HepG2 (cell line): ENCODE measurements around the gene CCL23. TPM values are rescaled to one million over a fixed set of nuclear protein-coding genes. Genes with fewer than 3 reads are reported as not detected.

ENCODE experiments used
- ATAC-seq: fragments of 200-7000 bp; cut with Tn5 transposase; 3 replicates; pipeline ENCODE4 v1.9.1; 2020; ENCODE audit warnings: mild to moderate bottlenecking, moderate library complexity
- BruUV-seq: library from RNA; stranded (reverse); fragments of 400-500 nt; replicated peaks from 2 replicates; lab custom pipeline; 2021; lab: Mats Ljungman, UMichigan
- CTCF ChIA-PET: fragments of 300-600 bp; formaldehyde crosslinking; extraction: SDS; loops from one replicate; lab custom pipeline; 2021; ENCODE audit warnings: low total read pairs, inconsistent platforms, low intra/inter-chr PET ratio; lab: Yijun Ruan, JAX
- POLR2A ChIA-PET: fragments of 350-600 bp; sonication (Branson Sonifier 250); formaldehyde crosslinking; loops from one replicate; lab custom pipeline; 2020; ENCODE audit warnings: antibody characterized with exemption, inconsistent platforms; lab: Yijun Ruan, JAX
- DNase-seq: peaks from one replicate; pipeline ENCODE4 v3.0.0-alpha.2; 2015; ENCODE audit warnings: low spot score
- FAIRE-seq: peaks from 3 replicates; lab custom pipeline; 2011; peaks lifted over from hg19 to GRCh38; lab: Jason Lieb, UNC
- H2AFZ ChIP-seq: one replicate; pipeline ENCODE4 v1.6.1; 2011; ENCODE audit warnings: low read length, inconsistent platforms
- H3K27ac ChIP-seq: fragments of 300-600 bp; 3 replicates; pipeline ENCODE4 v1.8.0; 2011; ENCODE audit warnings: mixed run types, mild to moderate bottlenecking, mixed read lengths, low read length, inconsistent platforms; ENCODE audit not compliant: insufficient read depth; ENCODE audit errors: extremely low read length
- H3K27me3 ChIP-seq, 2 experiments: fragments of 200-600 bp in 1 of 2; 2 replicates in 1 of 2; 3 replicates in 1 of 2; pipeline versions ENCODE4 v1.6.0 to v1.8.0; 2011; ENCODE audit warnings: low read length in 2 of 2, mild to moderate bottlenecking in 2 of 2, moderate library complexity in 2 of 2, inconsistent platforms in 1 of 2; ENCODE audit not compliant: insufficient read depth in 2 of 2, control insufficient read depth in 1 of 2
- H3K36me3 ChIP-seq, 2 experiments: fragments of 200-600 bp in 1 of 2; replicated peaks in 1 of 2; 2 replicates in 1 of 2; 3 replicates in 1 of 2; pipeline versions ENCODE4 v1.5.1 to v1.8.0; 2011; ENCODE audit warnings: low read length in 2 of 2, inconsistent platforms in 1 of 2; ENCODE audit not compliant: insufficient read depth in 2 of 2, control insufficient read depth in 1 of 2
- H3K4me1 ChIP-seq: 2 replicates; pipeline ENCODE4 v1.5.1; 2012; ENCODE audit warnings: low read length, inconsistent platforms; ENCODE audit not compliant: insufficient read depth
- H3K4me2 ChIP-seq: 2 replicates; pipeline ENCODE4 v1.6.0; 2011; ENCODE audit warnings: low read depth, low read length, inconsistent platforms
- H3K4me3 ChIP-seq, 3 experiments: fragments of 200-600 bp in 1 of 3; sonication (generic), shearing (Covaris generic) in 1 of 3; replicated peaks in 1 of 3; 2 replicates each; pipeline ENCODE4 v1.5.1; 2011 to 2016; ENCODE audit warnings: low read length in 3 of 3, inconsistent platforms in 2 of 3, low read depth in 2 of 3, mild to moderate bottlenecking in 2 of 3, control low read depth in 1 of 3, mixed read lengths in 1 of 3; ENCODE audit not compliant: insufficient read depth in 1 of 3
- H3K79me2 ChIP-seq: one replicate; pipeline ENCODE4 v1.6.1; 2011; ENCODE audit warnings: low read length, inconsistent platforms; ENCODE audit not compliant: insufficient read depth
- H3K9ac ChIP-seq: 2 replicates; pipeline ENCODE4 v1.6.0; 2011; ENCODE audit warnings: mild to moderate bottlenecking, low read depth, low read length, inconsistent platforms; ENCODE audit not compliant: insufficient read depth
- H3K9me3 ChIP-seq: 2 replicates; pipeline ENCODE4 v1.5.1; 2012; ENCODE audit warnings: mild to moderate bottlenecking, low read length
- H4K20me1 ChIP-seq: 2 replicates; pipeline ENCODE4 v1.6.0; 2011; ENCODE audit warnings: inconsistent platforms, mild to moderate bottlenecking, low read length, moderate library complexity; ENCODE audit not compliant: insufficient read depth
- ATF7 ChIP-seq, 2 experiments: fragments of 450-650 bp in 1 of 2; sonication (generic) in 1 of 2; formaldehyde crosslinking in 1 of 2; IDR thresholded peaks; 2 replicates each; pipeline versions ENCODE4 v1.4.0 to v1.6.1; 2016 to 2020; ENCODE audit warnings: antibody characterized with exemption in 1 of 2, mild to moderate bottlenecking in 1 of 2, missing genetic modification reagents in 1 of 2
- DNMT1 ChIP-seq: sonication (generic); formaldehyde crosslinking; IDR thresholded peaks from 2 replicates; pipeline ENCODE4 v1.5.1; 2020; ENCODE audit warnings: mild to moderate bottlenecking, missing genetic modification reagents
- GFI1 ChIP-seq: sonication (generic); formaldehyde crosslinking; IDR thresholded peaks from 2 replicates; pipeline ENCODE4 v1.5.0; 2020; ENCODE audit warnings: missing genetic modification reagents, mild to moderate bottlenecking, borderline replicate concordance
- GTF2F1 ChIP-seq: fragments of 150-350 bp; IDR thresholded peaks from 2 replicates; pipeline ENCODE4 v1.6.1; 2014; ENCODE audit warnings: low read length
- SNAPC2 ChIP-seq: sonication (generic); formaldehyde crosslinking; IDR thresholded peaks from 2 replicates; pipeline ENCODE4 v1.8.1; 2022; ENCODE audit warnings: mild to moderate bottlenecking, missing genetic modification reagents
- ZBTB42 ChIP-seq: sonication (generic); formaldehyde crosslinking; IDR thresholded peaks from 2 replicates; pipeline ENCODE4 v1.5.0; 2020; ENCODE audit warnings: mild to moderate bottlenecking, missing genetic modification reagents
- ZNF562 ChIP-seq: sonication (generic); formaldehyde crosslinking; IDR thresholded peaks from 2 replicates; pipeline ENCODE4 v1.8.0; 2022; ENCODE audit warnings: missing genetic modification reagents, borderline replicate concordance
- WGBS: methylation state at CpG from one replicate; pipeline ENCODE4 v1.1.6; 2017; ENCODE audit warnings: low lambda C conversion rate; 5-methylcytosine and 5-hydroxymethylcytosine counted together
- in situ Hi-C: cut with HindIII; loops from 2 replicates; pipeline ENCODE4 v1.10.0; 2017; ENCODE audit warnings: low pct_unique_long_range_greater_than_20kb; ENCODE audit not compliant: extremely low pct_ligation_motif_present
- intact Hi-C: fragments of 100-400 bp; cut with micrococcal nuclease; formaldehyde crosslinking; loops from one replicate; pipeline ENCODE4 v1.10.0; 2022; ENCODE audit not compliant: unreplicated experiment
- polyA plus RNA-seq, 8 experiments: library from polyadenylated mRNA; depleted of rRNA in 3 of 8; stranded (reverse) in 7 of 8; unstranded in 1 of 8; fragments of >200 nt; fragmentation: Illumina TruSeq in 4 of 8; extraction: Trizol in 4 of 8; gene quantifications; 2 replicates each; pipeline versions ENCODE4 v1.2.1 to v1.2.3, GENCODE V29; 2011 to 2016; ENCODE audit warnings: low read depth in 4 of 8, missing spikeins in 1 of 8, mixed read lengths in 1 of 8; ENCODE audit not compliant: insufficient read depth in 1 of 8
- total RNA-seq, 5 experiments: library from RNA; depleted of rRNA; stranded (reverse); fragments of >200 nt; fragmentation: Illumina TruSeq; extraction: Trizol; gene quantifications; 2 replicates each; pipeline ENCODE4 v1.2.3, GENCODE V29; 2016; ENCODE audit warnings: low read depth in 1 of 5
- TF ChIP-seq, protein P1 (sequence below): IDR thresholded peaks from 2 replicates; pipeline ENCODE4 v1.6.1; 2016; ENCODE audit warnings: missing biosample characterization, missing genetic modification reagents, low read depth
- TF ChIP-seq, protein P2 (sequence below): IDR thresholded peaks from 2 replicates; pipeline ENCODE4 v1.6.1; 2016; ENCODE audit warnings: control low read depth
- TF ChIP-seq, protein P3 (sequence below): IDR thresholded peaks from 2 replicates; pipeline ENCODE4 v1.6.1; 2016; ENCODE audit warnings: mild to moderate bottlenecking, missing biosample characterization, missing genetic modification reagents
- TF ChIP-seq, protein P4 (sequence below): IDR thresholded peaks from 2 replicates; pipeline ENCODE4 v1.6.1; 2018; ENCODE audit warnings: missing genetic modification reagents
- TF ChIP-seq, protein P5 (sequence below): sonication (generic); formaldehyde crosslinking; IDR thresholded peaks from 2 replicates; pipeline ENCODE4 v1.5.0; 2020; ENCODE audit warnings: mild to moderate bottlenecking, low read depth, missing genetic modification reagents, borderline replicate concordance

The CCL23 gene
- total and polyA plus RNA-seq, 2 of the 13 experiments (the other 11 are each of a cell fraction or from before 2014, with no cell fraction given): not detected

DNA sequence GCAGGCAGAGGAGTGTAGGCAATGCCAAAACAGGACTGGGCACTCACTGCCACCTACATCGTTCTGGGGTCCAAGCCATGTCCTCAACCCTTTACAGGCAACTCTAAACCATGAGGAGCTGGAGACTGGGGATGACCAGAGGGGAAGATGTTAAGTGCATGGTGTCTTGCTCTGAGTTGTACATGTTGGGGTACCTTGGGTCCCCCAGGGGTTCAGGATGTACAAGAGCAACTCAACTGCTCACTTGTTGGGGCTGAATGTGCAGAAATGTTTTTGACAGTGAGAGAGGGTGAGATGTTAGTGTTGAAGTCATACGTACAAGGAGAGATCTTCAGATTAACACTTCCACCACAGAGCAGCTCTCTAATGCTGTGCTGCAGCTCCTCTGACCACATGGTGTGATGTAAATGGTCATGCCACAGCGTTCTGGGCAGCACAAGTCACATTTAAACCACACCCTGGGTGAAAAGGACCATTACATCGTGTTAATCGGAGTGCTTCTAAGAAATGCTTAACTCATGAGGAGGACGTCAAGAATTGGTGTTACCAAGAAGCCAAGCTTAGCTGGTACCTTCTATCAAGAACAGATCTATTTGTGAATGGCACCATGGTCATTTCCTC, 48.7 kb upstream of the CCL23 start:
- Histone ChIP-seq H3K9ac (no peak overlapping the region), H2AFZ (no peak overlapping the region), H3K4me3 (no peak overlapping the region), H3K36me3 (no peaks in the 10 kb centered on the region), H4K20me1 (no peaks in the 10 kb centered on the region), H3K9me3 (no peaks in the 10 kb centered on the region), H3K27me3 (peaks cover 0 to 8% of the 10 kb centered on the region in 2 experiments; a peak in 1 of 5 replicates), H3K4me2 (no peak overlapping the region), H3K79me2 (no peaks in the 10 kb centered on the region), H3K4me1 (no peaks in the 10 kb centered on the region), H3K27ac (no peak overlapping the region)
- intact Hi-C loops (no loop called here), in situ Hi-C loops (loop anchor here (10.0 kb wide), 1 partner anchor 62 kb away; the partner anchor contains the start of gene CCL15)
- FAIRE-seq (no peak), ATAC-seq (no peak), DNase-seq (no peak)
- POLR2A ChIA-PET: interaction anchor here (1.0 kb wide), 1 partner anchor 85 kb away, joined by 3 read pairs; the partner anchor contains the start of gene CCL16
- 35% methylated on average over 6 of the region's 6 CpGs for WGBS
- BruUV-seq: no TSS peak
- TF ChIP-seq, protein P1, sequence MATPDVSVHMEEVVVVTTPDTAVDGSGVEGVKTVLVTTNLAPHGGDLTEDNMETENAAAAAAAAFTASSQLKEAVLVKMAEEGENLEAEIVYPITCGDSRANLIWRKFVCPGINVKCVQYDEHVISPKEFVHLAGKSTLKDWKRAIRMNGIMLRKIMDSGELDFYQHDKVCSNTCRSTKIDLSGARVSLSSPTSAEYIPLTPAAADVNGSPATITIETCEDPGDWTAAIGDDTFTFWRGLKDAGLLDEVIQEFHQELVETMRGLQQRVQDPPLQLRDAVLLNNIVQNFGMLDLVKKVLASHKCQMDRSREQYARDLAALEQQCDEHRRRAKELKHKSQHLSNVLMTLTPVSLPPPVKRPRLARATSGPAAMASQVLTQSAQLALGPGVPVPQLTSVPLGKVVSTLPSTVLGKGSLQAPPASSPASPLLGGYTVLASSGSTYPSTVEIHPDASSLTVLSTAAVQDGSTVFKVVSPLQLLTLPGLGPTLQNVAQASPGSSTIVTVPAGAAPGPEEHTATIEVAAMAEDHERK (CRISPR knock-in tag): no peak
- TF ChIP-seq GFI1 (CRISPR knock-in tag): no peak
- no peak for TF ChIP-seq ZNF562 (CRISPR knock-in tag)
- TF ChIP-seq, protein P2, sequence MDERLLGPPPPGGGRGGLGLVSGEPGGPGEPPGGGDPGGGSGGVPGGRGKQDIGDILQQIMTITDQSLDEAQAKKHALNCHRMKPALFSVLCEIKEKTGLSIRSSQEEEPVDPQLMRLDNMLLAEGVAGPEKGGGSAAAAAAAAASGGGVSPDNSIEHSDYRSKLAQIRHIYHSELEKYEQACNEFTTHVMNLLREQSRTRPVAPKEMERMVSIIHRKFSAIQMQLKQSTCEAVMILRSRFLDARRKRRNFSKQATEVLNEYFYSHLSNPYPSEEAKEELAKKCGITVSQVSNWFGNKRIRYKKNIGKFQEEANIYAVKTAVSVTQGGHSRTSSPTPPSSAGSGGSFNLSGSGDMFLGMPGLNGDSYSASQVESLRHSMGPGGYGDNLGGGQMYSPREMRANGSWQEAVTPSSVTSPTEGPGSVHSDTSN (CRISPR knock-in tag): no peak
- TF ChIP-seq, protein P3, sequence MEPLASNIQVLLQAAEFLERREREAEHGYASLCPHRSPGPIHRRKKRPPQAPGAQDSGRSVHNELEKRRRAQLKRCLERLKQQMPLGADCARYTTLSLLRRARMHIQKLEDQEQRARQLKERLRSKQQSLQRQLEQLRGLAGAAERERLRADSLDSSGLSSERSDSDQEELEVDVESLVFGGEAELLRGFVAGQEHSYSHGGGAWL (CRISPR knock-in tag): no peak
- no peak for TF ChIP-seq ZBTB42 (CRISPR knock-in tag)
- no peak for TF ChIP-seq SNAPC2
- TF ChIP-seq, protein P4, sequence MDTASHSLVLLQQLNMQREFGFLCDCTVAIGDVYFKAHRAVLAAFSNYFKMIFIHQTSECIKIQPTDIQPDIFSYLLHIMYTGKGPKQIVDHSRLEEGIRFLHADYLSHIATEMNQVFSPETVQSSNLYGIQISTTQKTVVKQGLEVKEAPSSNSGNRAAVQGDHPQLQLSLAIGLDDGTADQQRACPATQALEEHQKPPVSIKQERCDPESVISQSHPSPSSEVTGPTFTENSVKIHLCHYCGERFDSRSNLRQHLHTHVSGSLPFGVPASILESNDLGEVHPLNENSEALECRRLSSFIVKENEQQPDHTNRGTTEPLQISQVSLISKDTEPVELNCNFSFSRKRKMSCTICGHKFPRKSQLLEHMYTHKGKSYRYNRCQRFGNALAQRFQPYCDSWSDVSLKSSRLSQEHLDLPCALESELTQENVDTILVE (CRISPR knock-in tag): no peak
- TF ChIP-seq DNMT1 (CRISPR knock-in tag): no peak
- TF ChIP-seq, protein P5, sequence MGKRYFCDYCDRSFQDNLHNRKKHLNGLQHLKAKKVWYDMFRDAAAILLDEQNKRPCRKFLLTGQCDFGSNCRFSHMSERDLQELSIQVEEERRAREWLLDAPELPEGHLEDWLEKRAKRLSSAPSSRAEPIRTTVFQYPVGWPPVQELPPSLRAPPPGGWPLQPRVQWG (CRISPR knock-in tag): no peak
- no peak for TF ChIP-seq ATF7 (IDR thresholded peaks at IDR 0.05)
- no peak for TF ChIP-seq ATF7 (CRISPR knock-in tag; IDR thresholded peaks at IDR 0.05)
- no peak for TF ChIP-seq GTF2F1
- CTCF ChIA-PET: no interaction called here
